Suprapubic skin (tissue), 4 donors: ENCODE measurements around the gene MUC5B. TPM values are rescaled to one million over a fixed set of nuclear protein-coding genes. Genes with fewer than 3 reads are reported as not detected.

ENCODE experiments used
- DNase-seq, 2 donors: peaks; one replicate each; pipeline ENCODE4 v3.0.0-alpha.2; 2019; ENCODE audit warnings: low spot score in 2 of 2
- H3K27ac ChIP-seq: fragments of 200-600 bp; sonication (generic); one replicate; pipeline ENCODE4 v1.5.1; 2019
- H3K27me3 ChIP-seq: fragments of 200-600 bp; sonication (generic); one replicate; pipeline ENCODE4 v1.5.1; 2019
- H3K36me3 ChIP-seq: fragments of 200-600 bp; sonication (generic); one replicate; pipeline ENCODE4 v1.5.1; 2019
- H3K4me1 ChIP-seq: fragments of 200-600 bp; sonication (generic); one replicate; pipeline ENCODE4 v1.5.1; 2019
- H3K4me3 ChIP-seq: fragments of 200-600 bp; sonication (generic); one replicate; pipeline ENCODE4 v1.5.1; 2019; ENCODE audit warnings: mild to moderate bottlenecking
- H3K9me3 ChIP-seq: fragments of 200-600 bp; sonication (generic); one replicate; pipeline ENCODE4 v1.5.1; 2019
- CTCF ChIP-seq, 2 donors: fragments of 200-600 bp in 1 of 2; fragments of 450-650 bp in 1 of 2; sonication (generic) in 1 of 2; IDR thresholded peaks; one replicate each; pipeline ENCODE4 v1.5.1; 2016 to 2019; ENCODE audit warnings: antibody characterized with exemption in 2 of 2, mild to moderate bottlenecking in 1 of 2, moderate library complexity in 1 of 2
- EP300 ChIP-seq: sonication (generic); formaldehyde crosslinking; IDR thresholded peaks from one replicate; pipeline ENCODE4 v1.6.1; 2017; ENCODE audit warnings: antibody characterized with exemption
- POLR2A ChIP-seq, 2 donors: fragments of 450-650 bp; IDR thresholded peaks; one replicate each; pipeline ENCODE4 v1.6.1; 2017; ENCODE audit warnings: antibody characterized with exemption in 2 of 2, mild to moderate bottlenecking in 2 of 2, moderate library complexity in 2 of 2
- POLR2AphosphoS5 ChIP-seq, 3 donors: sonication (generic); formaldehyde crosslinking; IDR thresholded peaks; one replicate each; pipeline ENCODE4 v1.6.1; 2017; ENCODE audit warnings: antibody characterized with exemption in 3 of 3
- WGBS: methylation state at CpG from one replicate; pipeline ENCODE4 v1.1.5; 2018; 5-methylcytosine and 5-hydroxymethylcytosine counted together
- total RNA-seq, 4 donors: library from RNA; depleted of rRNA; stranded (reverse); fragments of >200 nt; gene quantifications; one replicate each; pipeline ENCODE4 v1.1.0, GENCODE V29; 2016

The MUC5B gene
- total RNA-seq, 4 donors from 2014 or later: 0.08 to 0.34 (median 0.13) TPM

- TF ChIP-seq POLR2A (IDR thresholded peaks at IDR 0.05) (no peak), EP300 (no peak), POLR2AphosphoS5 (IDR thresholded peaks at IDR 0.05) (no peak), CTCF (IDR thresholded peaks at IDR 0.05) (no peak)
Observed at GRCh38 chr11:1272531-1272930, 49.7 kb downstream of the MUC5B start.

GRCh38 chr11:1274501-1274900, 51.6 kb downstream of the MUC5B start:
- WGBS: 87% methylated on average over 13 of the region's 14 CpGs
- peaks cover 58% of the 10 kb centered on the region for H3K36me3 ChIP-seq

More at GRCh38 chr11:1272531-1272930, 49.7 kb downstream of the MUC5B start:
- 96% methylated on average over 29 of the region's 30 CpGs for WGBS
- Histone ChIP-seq H3K4me3 (no peak overlapping the region), H3K9me3 (no peaks in the 10 kb centered on the region), H3K36me3 (peaks cover 39% of the 10 kb centered on the region), H3K27ac (no peak overlapping the region), H3K4me1 (no peaks in the 10 kb centered on the region), H3K27me3 (no peaks in the 10 kb centered on the region)
- DNase-seq: no peak

GRCh38 chr11:1275021-1275420, 52.2 kb downstream of the MUC5B start:
- DNase-seq: no peak
- WGBS: 88% methylated on average over 18 of the region's 18 CpGs
- Histone ChIP-seq H3K27me3 (no peaks in the 10 kb centered on the region), H3K4me1 (no peaks in the 10 kb centered on the region), H3K9me3 (no peaks in the 10 kb centered on the region), H3K27ac (no peak overlapping the region), H3K4me3 (no peak overlapping the region), H3K36me3 (peaks cover 63% of the 10 kb centered on the region)
- no peak for TF ChIP-seq EP300
- TF ChIP-seq POLR2A (IDR thresholded peaks at IDR 0.05): no peak
- no peak for TF ChIP-seq CTCF (IDR thresholded peaks at IDR 0.05)
- TF ChIP-seq POLR2AphosphoS5 (IDR thresholded peaks at IDR 0.05): no peak

More at GRCh38 chr11:1274501-1274900, 51.6 kb downstream of the MUC5B start:
- Histone ChIP-seq H3K4me3 (no peak overlapping the region), H3K9me3 (no peaks in the 10 kb centered on the region), H3K4me1 (no peaks in the 10 kb centered on the region), H3K27ac (no peak overlapping the region), H3K27me3 (no peaks in the 10 kb centered on the region)
- no peak for TF ChIP-seq EP300
- TF ChIP-seq POLR2AphosphoS5 (IDR thresholded peaks at IDR 0.05): no peak
- TF ChIP-seq CTCF (IDR thresholded peaks at IDR 0.05): no peak
- TF ChIP-seq POLR2A (IDR thresholded peaks at IDR 0.05): no peak
- no peak for DNase-seq

GRCh38 chr11:1276041-1276790, 53.4 kb downstream of the MUC5B start:
- Histone ChIP-seq H3K27me3 (no peaks in the 10 kb centered on the region), H3K9me3 (no peaks in the 10 kb centered on the region), H3K4me1 (peaks cover under 1% of the 10 kb centered on the region), H3K4me3 (no peak overlapping the region), H3K27ac (no peak overlapping the region), H3K36me3 (peaks cover 75% of the 10 kb centered on the region)
- 86% methylated on average over 19 of the region's 32 CpGs for WGBS
- no peak for DNase-seq
- no peak for TF ChIP-seq POLR2AphosphoS5 (IDR thresholded peaks at IDR 0.05)
- no peak for TF ChIP-seq EP300

GRCh38 chr11:1276866-1277615, 54.2 kb downstream of the MUC5B start:
- no peak for TF ChIP-seq POLR2A (IDR thresholded peaks at IDR 0.05)
- no peak for TF ChIP-seq EP300
- TF ChIP-seq POLR2AphosphoS5 (IDR thresholded peaks at IDR 0.05): no peak
- no peak for TF ChIP-seq CTCF (IDR thresholded peaks at IDR 0.05)
- WGBS: 91% methylated on average over 37 of the region's 37 CpGs
- Histone ChIP-seq H3K36me3 (peaks cover 82% of the 10 kb centered on the region), H3K27ac (no peak overlapping the region), H3K4me3 (no peak overlapping the region), H3K27me3 (no peaks in the 10 kb centered on the region), H3K9me3 (no peaks in the 10 kb centered on the region), H3K4me1 (peaks cover 9% of the 10 kb centered on the region)
- DNase-seq: no peak
